Breast epithelium (tissue), 3 donors: ENCODE results near the gene FMNL2.

ENCODE experiments used
- POLR2A ChIP-seq: fragments of 450-650 bp; IDR thresholded peaks from one replicate; pipeline ENCODE4 v1.6.1; 2016; ENCODE audit warnings: antibody characterized with exemption, mild to moderate bottlenecking, moderate library complexity
- TF ChIP-seq, protein P1 (sequence below), 3 donors: fragments of 450-650 bp; IDR thresholded peaks; one replicate each; pipeline ENCODE4 v1.5.1; 2016 to 2017; ENCODE audit warnings: antibody characterized with exemption in 3 of 3, mild to moderate bottlenecking in 3 of 3, moderate library complexity in 3 of 3

- TF ChIP-seq, protein P1, sequence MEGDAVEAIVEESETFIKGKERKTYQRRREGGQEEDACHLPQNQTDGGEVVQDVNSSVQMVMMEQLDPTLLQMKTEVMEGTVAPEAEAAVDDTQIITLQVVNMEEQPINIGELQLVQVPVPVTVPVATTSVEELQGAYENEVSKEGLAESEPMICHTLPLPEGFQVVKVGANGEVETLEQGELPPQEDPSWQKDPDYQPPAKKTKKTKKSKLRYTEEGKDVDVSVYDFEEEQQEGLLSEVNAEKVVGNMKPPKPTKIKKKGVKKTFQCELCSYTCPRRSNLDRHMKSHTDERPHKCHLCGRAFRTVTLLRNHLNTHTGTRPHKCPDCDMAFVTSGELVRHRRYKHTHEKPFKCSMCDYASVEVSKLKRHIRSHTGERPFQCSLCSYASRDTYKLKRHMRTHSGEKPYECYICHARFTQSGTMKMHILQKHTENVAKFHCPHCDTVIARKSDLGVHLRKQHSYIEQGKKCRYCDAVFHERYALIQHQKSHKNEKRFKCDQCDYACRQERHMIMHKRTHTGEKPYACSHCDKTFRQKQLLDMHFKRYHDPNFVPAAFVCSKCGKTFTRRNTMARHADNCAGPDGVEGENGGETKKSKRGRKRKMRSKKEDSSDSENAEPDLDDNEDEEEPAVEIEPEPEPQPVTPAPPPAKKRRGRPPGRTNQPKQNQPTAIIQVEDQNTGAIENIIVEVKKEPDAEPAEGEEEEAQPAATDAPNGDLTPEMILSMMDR (IDR thresholded peaks at IDR 0.05): no peak
- TF ChIP-seq POLR2A: no peak
These were observed 12.1 kb downstream of the FMNL2 start for GRCh38 chr2:152347076-152347475.
